ENCODE data around the gene PDCD1LG2.

The PDCD1LG2 gene

GRCh38 chr9:5569891-5570290, 59.6 kb downstream of the PDCD1LG2 start:
- Histone ChIP-seq H2AFZ (ENCODE audit: low read length) (no peak overlapping the region), H3K36me3 (replicated peaks in 1 of 2; ENCODE audit: control insufficient read depth in 2 of 2, insufficient read depth in 2 of 2, low read length in 2 of 2) (no peaks in the 10 kb centered on the region), H3K27ac (replicated peaks; ENCODE audit: low read length) (no peak overlapping the region), H3K79me1 (ENCODE audit: low read depth, low read length) (no peaks in the 10 kb centered on the region), H3K18ac (ENCODE audit: low read length) (no peak overlapping the region), H3K14ac (ENCODE audit: low read length) (no peak overlapping the region), H3K4ac (ENCODE audit: low read length) (no peak overlapping the region), H3K4me2 (ENCODE audit: insufficient read depth, low read length, poor library complexity, severe bottlenecking) (no peak overlapping the region), H2BK12ac (ENCODE audit: low read length) (no peak overlapping the region), H3K23ac (ENCODE audit: low read depth, low read length, poor library complexity) (no peak overlapping the region), H2BK120ac (ENCODE audit: low read depth, low read length) (no peak overlapping the region), H4K8ac (ENCODE audit: low read depth, low read length) (no peak overlapping the region), H4K91ac (ENCODE audit: low read depth, low read length, poor library complexity) (no peak overlapping the region), H3K4me1 (ENCODE audit: control insufficient read depth in 2 of 2, insufficient read depth in 1 of 2, low read depth in 1 of 2, low read length in 2 of 2) (peaks cover 6 to 10% of the 10 kb centered on the region in 2 donors), H2BK15ac (ENCODE audit: low read length) (no peak overlapping the region), H2BK5ac (ENCODE audit: low read length) (no peak overlapping the region), H2AK5ac (ENCODE audit: low read depth, low read length) (no peak overlapping the region), H3K27me3 (ENCODE audit: control insufficient read depth in 3 of 3, insufficient read depth in 3 of 3, low read depth in 1 of 3, low read length in 3 of 3) (no peaks in the 10 kb centered on the region), H3K9ac (ENCODE audit: low read depth, low read length, poor library complexity) (no peak overlapping the region), H3K4me3 (ENCODE audit: low read length in 2 of 2) (no peak overlapping the region), H3K9me3 (replicated peaks in 1 of 2; ENCODE audit: control insufficient read depth in 2 of 2, insufficient read depth in 1 of 2, low read depth in 1 of 2, low read length in 2 of 2) (no peaks in the 10 kb centered on the region)
- DNase-seq (ENCODE audit: low spot score), result no peak
- WGBS, 2 donors (ENCODE audit: extremely low coverage in 2 of 2, insufficient read length in 2 of 2, insufficient replicate concordance in 1 of 2), result no CpG with 5 or more reads among the region's 1 CpG

GRCh38 chr9:5571629-5572232, 61.4 kb downstream of the PDCD1LG2 start:
- Histone ChIP-seq H3K14ac (ENCODE audit: low read length) (no peak overlapping the region), H2BK120ac (ENCODE audit: low read depth, low read length) (no peak overlapping the region), H2AFZ (ENCODE audit: low read length) (no peak overlapping the region), H3K79me1 (ENCODE audit: low read depth, low read length) (no peaks in the 10 kb centered on the region), H3K18ac (ENCODE audit: low read length) (no peak overlapping the region), H3K36me3 (replicated peaks in 1 of 2; ENCODE audit: control insufficient read depth in 2 of 2, insufficient read depth in 2 of 2, low read length in 2 of 2) (no peaks in the 10 kb centered on the region), H3K9me3 (replicated peaks in 1 of 2; ENCODE audit: control insufficient read depth in 2 of 2, insufficient read depth in 1 of 2, low read depth in 1 of 2, low read length in 2 of 2) (no peaks in the 10 kb centered on the region), H3K9ac (ENCODE audit: low read depth, low read length, poor library complexity) (no peak overlapping the region), H3K27ac (replicated peaks; ENCODE audit: low read length) (no peak overlapping the region), H4K8ac (ENCODE audit: low read depth, low read length) (no peak overlapping the region), H2BK15ac (ENCODE audit: low read length) (no peak overlapping the region), H4K91ac (ENCODE audit: low read depth, low read length, poor library complexity) (no peak overlapping the region), H2BK5ac (ENCODE audit: low read length) (no peak overlapping the region), H2BK12ac (ENCODE audit: low read length) (no peak overlapping the region), H2AK5ac (ENCODE audit: low read depth, low read length) (no peak overlapping the region), H3K27me3 (ENCODE audit: control insufficient read depth in 3 of 3, insufficient read depth in 3 of 3, low read depth in 1 of 3, low read length in 3 of 3) (no peaks in the 10 kb centered on the region), H3K4me2 (ENCODE audit: insufficient read depth, low read length, poor library complexity, severe bottlenecking) (no peak overlapping the region), H3K4ac (ENCODE audit: low read length) (no peak overlapping the region), H3K23ac (ENCODE audit: low read depth, low read length, poor library complexity) (no peak overlapping the region), H3K4me3 (ENCODE audit: low read length in 2 of 2) (no peak overlapping the region), H3K4me1 (ENCODE audit: control insufficient read depth in 2 of 2, insufficient read depth in 1 of 2, low read depth in 1 of 2, low read length in 2 of 2) (peaks cover 6% of the 10 kb centered on the region in 2 donors)
- DNase-seq (ENCODE audit: low spot score), result no peak
- no CpG with 5 or more reads among the region's 1 CpG for WGBS, 2 donors (ENCODE audit: extremely low coverage in 2 of 2, insufficient read length in 2 of 2, insufficient replicate concordance in 1 of 2)

DNA sequence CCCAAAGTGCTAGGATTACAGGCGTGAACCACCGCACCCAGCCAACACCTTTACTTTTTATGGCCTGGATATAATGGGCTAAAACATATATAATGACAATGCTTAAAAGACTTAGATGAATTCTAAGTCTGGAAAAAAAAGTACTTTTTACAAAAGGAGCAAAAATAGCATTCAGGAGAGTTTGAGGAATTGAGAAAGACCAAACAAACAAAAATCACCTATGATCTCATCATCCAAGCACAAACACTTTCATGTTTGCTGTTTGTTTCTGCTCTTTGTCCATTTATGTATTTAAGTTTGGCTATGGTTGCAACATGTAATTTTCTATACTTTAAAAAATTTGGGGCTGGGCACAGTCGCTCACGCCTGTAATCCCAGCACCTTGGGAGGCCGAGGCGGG, 63.8 kb downstream of the PDCD1LG2 start:
- H2BK5ac ChIP-seq (ENCODE audit: low read length), result no peak overlapping the region
- H2BK120ac ChIP-seq (ENCODE audit: low read depth, low read length), result no peak overlapping the region
- H3K4me3 ChIP-seq (ENCODE audit: low read length in 2 of 2), result no peak overlapping the region
- H3K36me3 ChIP-seq (replicated peaks in 1 of 2; ENCODE audit: control insufficient read depth in 2 of 2, insufficient read depth in 2 of 2, low read length in 2 of 2), result no peaks in the 10 kb centered on the region
- no CpG with 5 or more reads among the region's 6 CpGs for WGBS, 2 donors (ENCODE audit: extremely low coverage in 2 of 2, insufficient read length in 2 of 2, insufficient replicate concordance in 1 of 2)
- H2BK15ac ChIP-seq (ENCODE audit: low read length), result no peak overlapping the region
- H2BK12ac ChIP-seq (ENCODE audit: low read length), result no peak overlapping the region
- H3K9ac ChIP-seq (ENCODE audit: low read depth, low read length, poor library complexity), result no peak overlapping the region
- no peak overlapping the region for H4K8ac ChIP-seq (ENCODE audit: low read depth, low read length)
- H2AK5ac ChIP-seq (ENCODE audit: low read depth, low read length), result no peak overlapping the region
- H3K18ac ChIP-seq (ENCODE audit: low read length), result no peak overlapping the region
- no peak overlapping the region for H3K4me2 ChIP-seq (ENCODE audit: insufficient read depth, low read length, poor library complexity, severe bottlenecking)
- H3K9me3 ChIP-seq (replicated peaks in 1 of 2; ENCODE audit: control insufficient read depth in 2 of 2, insufficient read depth in 1 of 2, low read depth in 1 of 2, low read length in 2 of 2), result no peaks in the 10 kb centered on the region
- H4K91ac ChIP-seq (ENCODE audit: low read depth, low read length, poor library complexity), result no peak overlapping the region
- H3K79me1 ChIP-seq (ENCODE audit: low read depth, low read length), result no peaks in the 10 kb centered on the region
- peaks cover 4 to 5% of the 10 kb centered on the region in 2 donors for H3K4me1 ChIP-seq (ENCODE audit: control insufficient read depth in 2 of 2, insufficient read depth in 1 of 2, low read depth in 1 of 2, low read length in 2 of 2)
- H3K27me3 ChIP-seq (ENCODE audit: control insufficient read depth in 3 of 3, insufficient read depth in 3 of 3, low read depth in 1 of 3, low read length in 3 of 3), result no peaks in the 10 kb centered on the region
- no peak overlapping the region for H3K27ac ChIP-seq (replicated peaks; ENCODE audit: low read length)
- H3K14ac ChIP-seq (ENCODE audit: low read length), result no peak overlapping the region
- no peak for DNase-seq (ENCODE audit: low spot score)
- H2AFZ ChIP-seq (ENCODE audit: low read length), result no peak overlapping the region
- H3K4ac ChIP-seq (ENCODE audit: low read length), result no peak overlapping the region
- no peak overlapping the region for H3K23ac ChIP-seq (ENCODE audit: low read depth, low read length, poor library complexity)

- H2BK12ac ChIP-seq (ENCODE audit: low read length), result no peak overlapping the region
- H3K4ac ChIP-seq (ENCODE audit: low read length), result no peak overlapping the region
- no peak overlapping the region for H2AK5ac ChIP-seq (ENCODE audit: low read depth, low read length)
- no peak overlapping the region for H3K4me2 ChIP-seq (ENCODE audit: insufficient read depth, low read length, poor library complexity, severe bottlenecking)
- no peak overlapping the region for H4K91ac ChIP-seq (ENCODE audit: low read depth, low read length, poor library complexity)
- no peak overlapping the region for H2BK5ac ChIP-seq (ENCODE audit: low read length)
- no peak overlapping the region for H3K14ac ChIP-seq (ENCODE audit: low read length)
- H2BK120ac ChIP-seq (ENCODE audit: low read depth, low read length), result no peak overlapping the region
- no peak overlapping the region for H3K23ac ChIP-seq (ENCODE audit: low read depth, low read length, poor library complexity)
- no CpG with 5 or more reads among the region's 2 CpGs for WGBS, 2 donors (ENCODE audit: extremely low coverage in 2 of 2, insufficient read length in 2 of 2, insufficient replicate concordance in 1 of 2)
- DNase-seq (ENCODE audit: low spot score), result no peak
- H3K18ac ChIP-seq (ENCODE audit: low read length), result peak overlapping the region; percentile 35
- no peak overlapping the region for H3K9ac ChIP-seq (ENCODE audit: low read depth, low read length, poor library complexity)
- no peak overlapping the region for H4K8ac ChIP-seq (ENCODE audit: low read depth, low read length)
- no peaks in the 10 kb centered on the region for H3K27me3 ChIP-seq (ENCODE audit: control insufficient read depth in 3 of 3, insufficient read depth in 3 of 3, low read depth in 1 of 3, low read length in 3 of 3)
- no peaks in the 10 kb centered on the region for H3K9me3 ChIP-seq (replicated peaks in 1 of 2; ENCODE audit: control insufficient read depth in 2 of 2, insufficient read depth in 1 of 2, low read depth in 1 of 2, low read length in 2 of 2)
- no peak overlapping the region for H3K4me3 ChIP-seq (ENCODE audit: low read length in 2 of 2)
- H3K27ac ChIP-seq (replicated peaks; ENCODE audit: low read length), result no peak overlapping the region
- no peaks in the 10 kb centered on the region for H3K4me1 ChIP-seq (ENCODE audit: control insufficient read depth in 2 of 2, insufficient read depth in 1 of 2, low read depth in 1 of 2, low read length in 2 of 2)
- H3K36me3 ChIP-seq (replicated peaks in 1 of 2; ENCODE audit: control insufficient read depth in 2 of 2, insufficient read depth in 2 of 2, low read length in 2 of 2), result no peaks in the 10 kb centered on the region
- no peak overlapping the region for H2BK15ac ChIP-seq (ENCODE audit: low read length)
- H2AFZ ChIP-seq (ENCODE audit: low read length), result no peak overlapping the region
- H3K79me1 ChIP-seq (ENCODE audit: low read depth, low read length), result no peaks in the 10 kb centered on the region
Measured at GRCh38 chr9:5575000-5575399, 64.7 kb downstream of the PDCD1LG2 start.

All from neuronal stem cell (in vitro differentiated cells).